Ectodermal cell (in vitro differentiated cells): ENCODE data around the gene ADCY1.

Source experiments
- H3K27ac ChIP-seq: 2 replicates; pipeline ENCODE4 v1.7.0; 2013; ENCODE audit warnings: mild to moderate bottlenecking, low read depth, low read length; ENCODE audit not compliant: insufficient read depth, poor library complexity, severe bottlenecking
- H3K27me3 ChIP-seq: 2 replicates; pipeline ENCODE4 v1.7.0; 2013; ENCODE audit warnings: mild to moderate bottlenecking, low read length; ENCODE audit not compliant: insufficient read depth, control insufficient read depth, poor library complexity, severe bottlenecking
- H3K36me3 ChIP-seq: one replicate; pipeline ENCODE4 v1.7.0; 2013; ENCODE audit warnings: low read length; ENCODE audit not compliant: control insufficient read depth, insufficient read depth
- H3K4me1 ChIP-seq: one replicate; pipeline ENCODE4 v1.7.0; 2013; ENCODE audit warnings: low read length; ENCODE audit not compliant: control insufficient read depth, insufficient read depth
- H3K4me3 ChIP-seq: 2 replicates; pipeline ENCODE4 v1.7.0; 2013; ENCODE audit warnings: low read depth, low read length, control low read depth; ENCODE audit not compliant: insufficient read depth
- H3K9me3 ChIP-seq: 2 replicates; pipeline ENCODE4 v1.7.0; 2013; ENCODE audit warnings: mild to moderate bottlenecking, low read length, moderate library complexity; ENCODE audit not compliant: control insufficient read depth
- WGBS, 2 experiments: methylation state at CpG; one replicate each; pipeline ENCODE4 v1.1.7; 2013; ENCODE audit warnings: missing lambda C conversion rate in 2 of 2; 5-methylcytosine and 5-hydroxymethylcytosine counted together

ADCY1 gene

DNA sequence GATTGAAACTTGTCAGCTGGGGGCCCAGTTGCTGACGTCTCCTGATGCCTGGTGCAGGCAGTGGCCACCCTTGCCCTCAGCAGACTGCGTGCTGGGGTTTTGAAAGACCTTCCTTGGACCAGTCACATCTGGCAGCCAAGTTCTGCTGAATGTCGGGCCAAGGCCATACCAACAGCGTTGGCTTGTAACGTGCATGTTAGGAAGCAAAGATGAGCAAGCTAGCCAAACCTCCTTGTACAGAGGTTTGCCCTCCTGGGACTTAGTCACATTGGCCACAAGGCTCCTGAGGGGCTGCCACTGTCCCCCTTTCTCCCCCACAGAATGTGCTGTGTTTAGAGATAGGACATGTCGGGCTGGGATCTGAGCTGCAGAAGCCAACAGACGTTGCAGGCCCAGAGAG, 49.0 kb downstream of the ADCY1 start:
- Histone ChIP-seq H3K27ac (no peak overlapping the region), H3K4me3 (no peak overlapping the region), H3K9me3 (no peaks in the 10 kb centered on the region), H3K4me1 (no peaks in the 10 kb centered on the region), H3K36me3 (no peaks in the 10 kb centered on the region), H3K27me3 (no peaks in the 10 kb centered on the region)
- WGBS, 2 experiments = 93 to 95% methylated on average over 7 of the region's 7 CpGs

DNA sequence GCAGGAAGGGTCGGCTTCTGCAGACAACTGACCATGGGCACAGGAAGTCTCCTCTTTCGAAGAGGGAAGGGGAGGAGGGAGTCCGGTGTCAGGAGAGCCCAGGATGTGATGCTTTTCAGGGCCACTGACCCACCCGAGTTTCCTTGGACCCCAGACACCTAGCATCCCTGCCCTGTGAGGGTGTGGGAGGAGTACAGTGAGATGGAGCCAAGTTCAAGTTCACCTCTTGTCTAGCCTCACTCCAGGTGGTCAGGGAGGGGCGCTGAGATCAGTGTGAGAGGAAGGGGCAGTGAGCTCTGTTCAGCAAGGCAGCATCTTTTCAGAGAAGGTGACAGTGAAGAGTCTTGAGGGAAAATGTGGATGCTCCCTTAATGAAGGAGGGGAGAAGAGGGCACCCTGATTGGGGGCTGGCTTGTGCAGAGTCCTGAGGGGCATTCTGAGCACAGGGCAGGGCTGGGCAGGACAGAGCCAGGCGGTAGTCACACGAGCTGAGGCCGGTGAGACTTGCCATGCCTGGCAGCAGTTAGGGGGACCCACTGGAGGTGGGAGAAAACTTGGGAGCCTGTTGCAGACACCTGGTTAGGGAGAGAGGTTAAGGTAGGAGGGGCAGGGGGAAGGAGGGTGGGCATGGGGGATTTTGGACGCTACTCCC, 49.7 kb downstream of the ADCY1 start:
- 82 to 87% methylated on average over 9 of the region's 9 CpGs for WGBS, 2 experiments

DNA sequence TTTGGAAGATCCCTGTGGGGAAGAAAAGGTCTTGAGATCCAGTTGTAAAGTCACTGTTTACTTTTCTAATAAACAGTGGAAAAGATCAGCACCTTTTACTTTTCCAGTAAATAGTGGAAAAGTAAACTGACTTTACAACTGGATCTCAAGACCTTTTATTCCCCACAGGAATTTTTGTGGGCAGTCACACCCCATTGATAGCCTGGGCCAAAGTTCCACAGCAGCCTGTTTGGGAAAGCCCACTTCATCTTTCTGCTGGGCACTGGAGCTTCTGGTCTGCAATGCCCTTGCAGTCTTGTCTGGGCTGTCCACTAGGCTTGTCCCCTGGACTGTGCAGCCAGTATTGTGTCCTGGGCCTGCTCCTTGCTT, 50.2 kb downstream of the ADCY1 start:
- Histone ChIP-seq H3K27me3 (no peaks in the 10 kb centered on the region), H3K4me3 (no peak overlapping the region), H3K36me3 (no peaks in the 10 kb centered on the region), H3K9me3 (no peaks in the 10 kb centered on the region), H3K27ac (no peak overlapping the region), H3K4me1 (no peaks in the 10 kb centered on the region)

More for the DNA sequence above, 49.7 kb downstream of the ADCY1 start:
- Histone ChIP-seq H3K4me1 (no peaks in the 10 kb centered on the region), H3K27ac (no peak overlapping the region), H3K9me3 (no peaks in the 10 kb centered on the region), H3K4me3 (no peak overlapping the region), H3K27me3 (no peaks in the 10 kb centered on the region), H3K36me3 (no peaks in the 10 kb centered on the region)

DNA sequence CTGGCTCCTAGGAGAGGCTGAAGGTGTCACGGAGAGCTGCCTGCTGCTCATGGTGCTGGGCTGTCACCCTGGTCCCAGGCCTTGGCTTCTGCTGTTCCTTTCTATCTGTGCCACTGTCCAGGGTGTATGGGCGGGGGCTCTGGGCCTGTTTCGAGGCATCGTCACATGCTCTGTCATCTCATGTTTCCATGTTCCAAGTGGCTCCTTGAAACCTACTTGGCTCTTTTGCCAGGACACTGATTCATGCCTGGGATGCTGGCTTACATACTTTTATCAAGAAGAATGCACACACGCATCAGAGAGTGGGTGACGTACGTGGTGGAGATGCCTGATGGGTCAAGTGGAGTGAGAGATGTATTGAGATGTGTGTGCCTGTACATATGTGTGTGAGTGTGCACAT, 50.9 kb downstream of the ADCY1 start:
- H3K27me3 ChIP-seq = no peaks in the 10 kb centered on the region
- H3K4me1 ChIP-seq = no peaks in the 10 kb centered on the region
- no peak overlapping the region for H3K27ac ChIP-seq
- no peaks in the 10 kb centered on the region for H3K36me3 ChIP-seq
- no peak overlapping the region for H3K4me3 ChIP-seq
- H3K9me3 ChIP-seq = no peaks in the 10 kb centered on the region
- WGBS, 2 experiments = 95 to 96% methylated on average over 7 of the region's 7 CpGs

DNA sequence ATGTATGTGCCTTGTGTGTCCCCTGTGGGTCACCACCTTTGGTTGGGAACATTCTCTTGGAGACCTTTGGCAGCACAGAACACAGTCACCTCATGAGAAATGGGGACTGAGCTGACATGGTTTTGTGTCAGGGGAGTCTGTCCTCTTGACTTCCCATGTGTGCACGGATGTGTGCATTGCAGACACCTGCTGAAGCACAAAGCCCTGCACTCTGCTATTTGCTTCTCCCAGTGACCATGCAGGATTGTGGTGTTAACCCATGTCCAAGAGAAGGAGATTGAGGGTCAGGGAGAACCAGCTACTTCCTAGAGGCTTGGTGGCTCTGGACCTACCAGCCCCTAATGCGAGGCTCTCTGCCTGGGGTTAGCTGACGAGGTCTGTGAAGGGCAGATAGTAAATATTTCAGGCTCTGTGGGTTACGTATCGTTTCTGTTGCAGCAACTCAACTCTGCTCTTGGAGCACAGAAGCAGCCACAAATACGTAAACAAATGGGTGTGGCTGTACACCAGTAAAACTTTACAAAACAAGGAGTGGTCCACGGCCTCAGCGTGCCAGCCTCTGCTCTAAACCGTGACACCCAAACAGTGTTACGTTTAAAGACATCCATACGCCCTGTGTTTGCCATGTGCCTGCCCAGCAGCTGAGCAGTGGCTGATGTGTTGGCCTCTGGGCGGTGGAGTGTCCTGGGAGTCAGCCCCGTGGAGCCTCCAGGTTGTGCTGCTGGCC, 51.7 kb downstream of the ADCY1 start:
- Histone ChIP-seq H3K27ac (no peak overlapping the region), H3K27me3 (no peaks in the 10 kb centered on the region), H3K9me3 (no peaks in the 10 kb centered on the region), H3K4me1 (no peaks in the 10 kb centered on the region), H3K4me3 (no peak overlapping the region), H3K36me3 (no peaks in the 10 kb centered on the region)
- WGBS, 2 experiments = 93% methylated on average over 13 of the region's 13 CpGs

DNA sequence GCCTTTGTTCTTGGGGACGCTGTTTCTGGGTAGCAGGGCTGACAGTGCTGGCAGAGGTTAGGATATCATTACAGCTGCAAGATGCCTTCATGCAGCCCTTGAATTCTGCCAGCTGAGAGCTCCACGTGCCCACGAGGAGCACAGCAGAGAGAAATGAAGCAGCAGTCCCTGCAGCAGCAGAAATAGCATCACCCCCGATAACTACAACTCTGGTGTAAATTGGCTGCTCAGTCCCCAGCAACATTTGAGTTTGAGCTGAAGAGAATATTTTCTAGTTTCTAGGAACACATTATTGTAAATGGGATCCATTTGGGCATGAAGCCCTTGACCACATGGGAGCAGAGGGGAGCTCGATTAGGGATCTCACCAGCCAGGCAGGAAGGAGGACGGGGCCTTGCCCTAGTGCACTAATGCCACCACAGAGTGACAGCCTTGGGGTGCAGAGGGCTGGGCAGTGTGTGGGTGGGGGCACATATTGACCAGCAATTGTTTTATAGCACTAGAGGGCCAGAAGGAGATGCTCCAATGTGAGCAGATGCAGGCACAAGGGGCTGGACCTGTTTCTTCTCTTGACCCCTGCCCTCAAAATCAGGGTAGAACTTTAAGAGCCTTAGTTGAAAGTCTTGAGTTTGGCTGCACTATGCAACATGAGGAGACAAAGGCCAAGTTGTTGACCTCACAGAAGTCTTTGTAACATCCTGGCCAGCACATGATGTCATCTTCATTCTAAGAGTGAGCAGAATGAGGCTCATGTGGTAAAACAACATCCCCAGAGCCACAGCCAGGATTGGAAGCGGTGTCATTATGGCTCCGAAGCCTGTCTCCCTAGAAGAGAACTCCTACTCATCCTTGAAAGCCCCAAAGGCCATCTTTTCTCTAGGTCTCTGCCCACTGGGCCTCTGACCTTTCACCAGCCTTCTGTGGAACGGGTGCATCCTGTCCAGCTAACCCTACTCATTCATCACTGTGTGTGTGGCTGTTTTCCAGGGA, 52.6 kb downstream of the ADCY1 start:
- no peaks in the 10 kb centered on the region for H3K36me3 ChIP-seq
- no peaks in the 10 kb centered on the region for H3K4me1 ChIP-seq
- no peak overlapping the region for H3K4me3 ChIP-seq
- 93 to 94% methylated on average over 9 of the region's 9 CpGs for WGBS, 2 experiments
- no peak overlapping the region for H3K27ac ChIP-seq
- H3K27me3 ChIP-seq = no peaks in the 10 kb centered on the region
- no peaks in the 10 kb centered on the region for H3K9me3 ChIP-seq

DNA sequence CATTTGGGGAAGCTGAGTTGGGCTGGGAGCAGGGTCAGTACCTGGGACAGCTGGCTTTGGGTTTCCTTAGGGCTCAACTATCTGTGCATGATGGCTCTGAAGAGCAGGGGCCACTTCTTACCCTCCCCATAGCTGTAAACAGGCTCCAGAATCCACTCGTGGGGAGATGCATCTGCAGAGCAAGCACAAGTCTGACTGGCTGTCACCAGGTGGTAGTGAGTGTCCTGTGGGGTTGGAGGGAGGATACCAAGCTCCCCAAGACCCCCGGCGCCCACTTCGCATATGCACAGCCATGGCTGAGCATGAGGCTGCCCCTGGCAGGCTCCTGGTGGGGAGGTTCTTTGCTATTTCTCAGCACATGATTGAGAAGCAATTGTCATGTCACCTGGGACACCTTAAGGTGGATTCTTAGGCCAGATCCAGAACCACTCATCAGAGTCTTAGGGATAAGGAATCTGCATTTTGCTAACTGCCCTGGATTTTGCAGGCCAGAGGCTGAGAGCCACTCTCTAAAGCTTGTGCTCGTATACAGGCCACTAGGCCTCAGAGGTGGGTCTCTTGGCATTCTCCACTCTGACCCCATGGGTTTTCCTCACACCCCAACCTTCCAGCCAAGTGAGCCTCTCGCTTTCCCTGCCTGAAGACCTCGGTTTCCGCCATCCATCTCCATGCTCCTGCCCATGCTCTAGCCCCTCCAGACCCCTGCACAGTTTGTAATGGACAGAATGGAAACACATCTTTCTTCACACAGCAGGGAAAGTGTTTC, 53.7 kb downstream of the ADCY1 start:
- Histone ChIP-seq H3K36me3 (no peaks in the 10 kb centered on the region), H3K27me3 (no peaks in the 10 kb centered on the region), H3K27ac (no peak overlapping the region), H3K4me1 (no peaks in the 10 kb centered on the region), H3K4me3 (no peak overlapping the region), H3K9me3 (no peaks in the 10 kb centered on the region)
- WGBS, 2 experiments = 95 to 96% methylated on average over 8 of the region's 8 CpGs

DNA sequence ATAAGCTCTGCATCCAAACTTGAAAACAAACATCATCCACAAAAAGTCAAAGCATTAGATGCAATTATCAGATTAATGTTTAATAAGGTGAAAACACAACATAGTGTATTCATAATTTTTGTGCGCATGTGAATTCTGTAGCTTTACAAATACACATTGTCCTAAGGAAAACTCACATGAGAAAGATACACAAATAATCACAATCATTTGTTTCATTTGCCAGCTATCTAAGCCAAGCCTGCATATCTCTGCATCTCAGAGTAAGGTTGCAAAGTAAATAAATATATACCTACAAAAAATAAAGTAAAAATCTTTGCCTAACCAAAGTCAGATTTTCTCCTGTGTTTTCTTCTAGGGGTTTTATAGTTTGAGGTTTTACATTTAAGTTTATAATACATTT, 57.4 kb downstream of the ADCY1 start:
- Histone ChIP-seq H3K4me3 (no peak overlapping the region), H3K36me3 (no peaks in the 10 kb centered on the region), H3K27ac (no peak overlapping the region), H3K4me1 (no peaks in the 10 kb centered on the region), H3K9me3 (no peaks in the 10 kb centered on the region), H3K27me3 (no peaks in the 10 kb centered on the region)
- 100% methylated on average over 1 of the region's 1 CpG for WGBS, 2 experiments

DNA sequence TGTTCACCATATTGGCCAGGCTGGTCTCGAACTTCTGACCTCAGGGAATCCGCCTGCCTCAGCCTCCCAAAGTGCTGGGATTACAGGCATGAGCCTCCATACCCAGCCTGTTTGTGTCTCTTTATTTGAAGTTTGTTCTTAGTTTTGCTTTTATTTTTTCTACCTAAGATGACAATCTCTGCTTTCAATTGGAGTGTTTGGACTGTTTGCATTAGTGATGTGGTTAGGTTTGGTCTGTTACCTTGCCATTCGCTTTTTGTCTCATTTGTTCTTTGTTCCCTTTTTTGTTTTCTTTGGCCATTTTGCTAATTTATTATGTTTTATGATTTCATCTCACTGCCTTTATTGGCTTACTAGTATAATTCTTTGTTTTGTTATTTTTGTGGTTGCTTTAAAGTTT, 62.6 kb downstream of the ADCY1 start:
- 91% methylated on average over 3 of the region's 3 CpGs for WGBS, 2 experiments
- no peaks in the 10 kb centered on the region for H3K9me3 ChIP-seq
- no peaks in the 10 kb centered on the region for H3K27me3 ChIP-seq
- no peaks in the 10 kb centered on the region for H3K36me3 ChIP-seq
- no peaks in the 10 kb centered on the region for H3K4me1 ChIP-seq
- no peak overlapping the region for H3K27ac ChIP-seq
- H3K4me3 ChIP-seq = no peak overlapping the region
